ENCODE data around the gene SCYGR6.

GRCh38 chr2:227772932-227773331, 48.4 kb upstream of the SCYGR6 start:
- TF ChIP-seq YY1 (IDR thresholded peaks at IDR 0.05) (no peak), CTCF (IDR thresholded peaks at IDR 0.05; ENCODE audit: low read depth, low read length, missing input control) (no peak), RAD21 (IDR thresholded peaks at IDR 0.05) (no peak), SP1 (IDR thresholded peaks at IDR 0.05) (no peak)
